NT2/D1 (cell line): ENCODE measurements around the gene NEIL3.

Source experiments
- DNase-seq: peaks from one replicate; pipeline ENCODE4 v3.0.0-alpha.2; 2011; ENCODE audit warnings: low read depth, low spot score
- H3K27me3 ChIP-seq: 2 replicates; pipeline ENCODE4 v1.6.0; 2011; ENCODE audit warnings: mild to moderate bottlenecking; ENCODE audit not compliant: insufficient read length, insufficient read depth
- H3K36me3 ChIP-seq: 2 replicates; pipeline ENCODE4 v1.6.1; 2011; ENCODE audit warnings: mild to moderate bottlenecking, low read length, mixed read lengths; ENCODE audit not compliant: insufficient read depth, insufficient read length
- H3K4me1 ChIP-seq: 2 replicates; pipeline ENCODE4 v1.5.1; 2011; ENCODE audit not compliant: insufficient read depth, insufficient read length
- H3K4me3 ChIP-seq: 2 replicates; pipeline ENCODE4 v1.5.1; 2011; ENCODE audit warnings: low read depth; ENCODE audit not compliant: insufficient read length
- H3K9ac ChIP-seq: 2 replicates; pipeline ENCODE4 v1.6.0; 2011; ENCODE audit warnings: low read depth; ENCODE audit not compliant: insufficient read length
- H3K9me3 ChIP-seq: 2 replicates; pipeline ENCODE4 v1.5.1; 2011; ENCODE audit warnings: mild to moderate bottlenecking, low read length; ENCODE audit not compliant: insufficient read depth
- SUZ12 ChIP-seq: IDR thresholded peaks from 2 replicates; pipeline ENCODE4 v1.6.1; 2011; ENCODE audit not compliant: insufficient read length, insufficient read depth; ENCODE audit errors: extremely low read depth
- YY1 ChIP-seq: IDR thresholded peaks from 2 replicates; pipeline ENCODE4 v1.6.1; 2011; ENCODE audit not compliant: insufficient read length, insufficient read depth
- ZNF274 ChIP-seq: IDR thresholded peaks from 2 replicates; pipeline ENCODE4 v1.6.1; 2011; ENCODE audit warnings: mild to moderate bottlenecking, low read depth, low read length

NEIL3 gene

GRCh38 chr4:177320721-177321120 lies 11.0 kb downstream of the NEIL3 start:
- Histone ChIP-seq H3K4me3 (no peak overlapping the region), H3K36me3 (peaks cover 10% of the 10 kb centered on the region), H3K9me3 (no peaks in the 10 kb centered on the region), H3K27me3 (no peaks in the 10 kb centered on the region), H3K9ac (no peak overlapping the region), H3K4me1 (no peaks in the 10 kb centered on the region)
- no peak for TF ChIP-seq SUZ12
- no peak for TF ChIP-seq ZNF274
- TF ChIP-seq YY1 = no peak
- no peak for DNase-seq

- Histone ChIP-seq H3K27me3 (no peaks in the 10 kb centered on the region), H3K4me3 (no peak overlapping the region), H3K4me1 (no peaks in the 10 kb centered on the region), H3K36me3 (peaks cover 10% of the 10 kb centered on the region), H3K9me3 (no peaks in the 10 kb centered on the region), H3K9ac (no peak overlapping the region)
- TF ChIP-seq SUZ12 (no peak), ZNF274 (no peak), YY1 (no peak)
- no peak for DNase-seq
Measured at GRCh38 chr4:177321647-177322046, 12.0 kb downstream of the NEIL3 start.

GRCh38 chr4:177322266-177322665 lies 12.6 kb downstream of the NEIL3 start:
- Histone ChIP-seq H3K27me3 (no peaks in the 10 kb centered on the region), H3K9ac (no peak overlapping the region), H3K4me1 (no peaks in the 10 kb centered on the region), H3K4me3 (no peak overlapping the region), H3K9me3 (no peaks in the 10 kb centered on the region), H3K36me3 (peaks cover 10% of the 10 kb centered on the region)
- TF ChIP-seq YY1 (no peak), ZNF274 (no peak), SUZ12 (no peak)
- DNase-seq = no peak

- Histone ChIP-seq H3K36me3 (peaks cover 10% of the 10 kb centered on the region), H3K4me1 (no peaks in the 10 kb centered on the region), H3K9ac (no peak overlapping the region), H3K27me3 (no peaks in the 10 kb centered on the region), H3K9me3 (no peaks in the 10 kb centered on the region), H3K4me3 (no peak overlapping the region)
- no peak for TF ChIP-seq YY1
- TF ChIP-seq ZNF274 = no peak
- no peak for TF ChIP-seq SUZ12
- DNase-seq = no peak
Measured at GRCh38 chr4:177322881-177323280, 13.2 kb downstream of the NEIL3 start.

GRCh38 chr4:177323416-177323815 lies 13.7 kb downstream of the NEIL3 start:
- Histone ChIP-seq H3K27me3 (no peaks in the 10 kb centered on the region), H3K4me1 (no peaks in the 10 kb centered on the region), H3K4me3 (no peak overlapping the region), H3K36me3 (peaks cover 10% of the 10 kb centered on the region), H3K9ac (no peak overlapping the region), H3K9me3 (no peaks in the 10 kb centered on the region)
- no peak for DNase-seq
- TF ChIP-seq ZNF274 (no peak), SUZ12 (no peak), YY1 (no peak)

GRCh38 chr4:177332119-177332518 lies 22.4 kb downstream of the NEIL3 start:
- TF ChIP-seq YY1 (no peak), ZNF274 (no peak), SUZ12 (no peak)
- Histone ChIP-seq H3K27me3 (no peaks in the 10 kb centered on the region), H3K9me3 (peaks cover 11% of the 10 kb centered on the region), H3K36me3 (peaks cover 12% of the 10 kb centered on the region), H3K4me1 (no peaks in the 10 kb centered on the region), H3K4me3 (no peak overlapping the region), H3K9ac (no peak overlapping the region)
- DNase-seq = no peak

GRCh38 chr4:177339477-177340374 lies 30.1 kb downstream of the NEIL3 start:
- DNase-seq = no peak
- Histone ChIP-seq H3K4me3 (no peak overlapping the region), H3K27me3 (no peaks in the 10 kb centered on the region), H3K36me3 (peaks cover 38% of the 10 kb centered on the region), H3K9ac (no peak overlapping the region), H3K4me1 (no peaks in the 10 kb centered on the region), H3K9me3 (no peaks in the 10 kb centered on the region)
- TF ChIP-seq YY1 (no peak), SUZ12 (no peak), ZNF274 (no peak)
